SU-DHL-6 (cell line): Measurements from ENCODE around the gene ABCD1.

Experiments
- H2AFZ ChIP-seq: fragments of 200-600 bp; sonication (generic); 2 replicates; pipeline ENCODE4 v1.6.1; 2014; ENCODE audit warnings: low read depth, mild to moderate bottlenecking, moderate library complexity, mixed read lengths, antibody characterized with exemption, low read length; ENCODE audit not compliant: severe bottlenecking
- H3F3A ChIP-seq: fragments of 200-600 bp; shearing (Covaris generic); 2 replicates; pipeline ENCODE4 v1.6.0; 2016; ENCODE audit warnings: antibody characterized with exemption, mild to moderate bottlenecking; ENCODE audit not compliant: insufficient read depth
- H3K27ac ChIP-seq: fragments of 200-600 bp; sonication (generic); 2 replicates; pipeline ENCODE4 v1.5.1; 2016; ENCODE audit warnings: low read depth, mild to moderate bottlenecking, low read length, moderate library complexity, mixed read lengths
- H3K27me3 ChIP-seq: fragments of 200-600 bp; sonication (generic), shearing (Covaris generic); 2 replicates; pipeline ENCODE4 v1.6.0; 2014; ENCODE audit warnings: mild to moderate bottlenecking, low read length
- H3K36me3 ChIP-seq: fragments of 200-600 bp; sonication (generic); 2 replicates; pipeline ENCODE4 v1.6.1; 2014; ENCODE audit warnings: mild to moderate bottlenecking, low read length, mixed read lengths
- H3K4me2 ChIP-seq: fragments of 300-600, 200-600 bp; shearing (Covaris generic), sonication (generic); 2 replicates; pipeline ENCODE4 v1.6.0; 2014; ENCODE audit warnings: low read length, low read depth, mild to moderate bottlenecking; ENCODE audit not compliant: poor library complexity, severe bottlenecking
- H3K4me3 ChIP-seq: fragments of 200-600 bp; sonication (generic); 2 replicates; pipeline ENCODE4 v1.5.1; 2014; ENCODE audit warnings: antibody characterized with exemption, low read length, mild to moderate bottlenecking, mixed read lengths; ENCODE audit not compliant: insufficient read depth, poor library complexity, severe bottlenecking
- H3K79me2 ChIP-seq: fragments of 200-600 bp; sonication (generic); 2 replicates; pipeline ENCODE4 v1.6.1; 2014; ENCODE audit warnings: mild to moderate bottlenecking, low read length, moderate library complexity; ENCODE audit not compliant: insufficient read depth
- H3K9ac ChIP-seq: fragments of 200-600 bp; sonication (generic); 2 replicates; pipeline ENCODE4 v1.7.0; 2014; ENCODE audit warnings: mild to moderate bottlenecking, low read length
- H3K9me2 ChIP-seq: fragments of 200-600 bp; sonication (generic); replicated peaks from 2 replicates; pipeline ENCODE4 v1.6.1; 2014; ENCODE audit warnings: low read length; ENCODE audit not compliant: insufficient read depth
- H3K9me3 ChIP-seq: fragments of 200-600 bp; sonication (generic); 2 replicates; pipeline ENCODE4 v1.6.1; 2014; ENCODE audit warnings: low read length, mixed read lengths; ENCODE audit not compliant: insufficient read depth
- H4K20me1 ChIP-seq: fragments of 200-600 bp; sonication (generic); 2 replicates; pipeline ENCODE4 v1.6.1; 2014; ENCODE audit warnings: low read depth, mild to moderate bottlenecking, antibody characterized with exemption, low read length, moderate library complexity, mixed read lengths
- EZH2phosphoT487 ChIP-seq: fragments of 200-600 bp; sonication (generic), shearing (Covaris generic); conservative IDR thresholded peaks from 2 replicates; pipeline ENCODE4 v1.6.1; 2018; ENCODE audit warnings: mild to moderate bottlenecking, antibody characterized with exemption, low read length, moderate library complexity, mixed read lengths
- TF ChIP-seq, protein P1 (sequence below): fragments of 200-600 bp; sonication (generic); IDR thresholded peaks from one replicate; pipeline ENCODE4 v1.5.1; 2017; ENCODE audit warnings: antibody characterized with exemption, mild to moderate bottlenecking, low read length, moderate library complexity; ENCODE audit not compliant: insufficient read depth, poor library complexity, severe bottlenecking

Gene ABCD1

DNA sequence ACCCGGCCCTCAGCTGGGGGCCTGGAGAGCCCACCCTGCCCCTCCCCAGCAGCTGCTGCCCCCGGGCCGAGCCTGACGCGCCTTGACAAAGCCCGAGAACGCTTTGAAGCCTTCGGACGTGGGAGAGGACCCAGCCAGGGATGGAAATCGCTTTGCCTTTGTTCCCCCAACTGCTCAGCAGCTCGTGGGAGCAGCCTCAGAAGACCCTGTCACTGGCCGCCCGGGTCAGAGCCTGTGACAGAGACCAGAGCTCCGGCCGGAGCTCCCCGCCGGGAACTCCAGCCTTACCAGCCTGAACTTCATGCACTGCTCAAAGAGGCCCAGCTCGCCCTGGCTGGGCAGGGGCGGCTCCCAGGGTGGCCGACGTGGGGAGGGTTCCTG is 39.5 kb upstream of the ABCD1 start:
- Histone ChIP-seq H3F3A (no peaks in the 10 kb centered on the region), H3K9ac (no peak overlapping the region), H4K20me1 (no peaks in the 10 kb centered on the region), H2AFZ (no peak overlapping the region), H3K79me2 (no peaks in the 10 kb centered on the region), H3K9me2 (no peaks in the 10 kb centered on the region), H3K4me3 (no peak overlapping the region), H3K27me3 (no peaks in the 10 kb centered on the region), H3K27ac (no peak overlapping the region), H3K36me3 (no peaks in the 10 kb centered on the region), H3K4me2 (no peak overlapping the region), H3K9me3 (no peaks in the 10 kb centered on the region)
- TF ChIP-seq EZH2phosphoT487 = no peak
- TF ChIP-seq, protein P1, sequence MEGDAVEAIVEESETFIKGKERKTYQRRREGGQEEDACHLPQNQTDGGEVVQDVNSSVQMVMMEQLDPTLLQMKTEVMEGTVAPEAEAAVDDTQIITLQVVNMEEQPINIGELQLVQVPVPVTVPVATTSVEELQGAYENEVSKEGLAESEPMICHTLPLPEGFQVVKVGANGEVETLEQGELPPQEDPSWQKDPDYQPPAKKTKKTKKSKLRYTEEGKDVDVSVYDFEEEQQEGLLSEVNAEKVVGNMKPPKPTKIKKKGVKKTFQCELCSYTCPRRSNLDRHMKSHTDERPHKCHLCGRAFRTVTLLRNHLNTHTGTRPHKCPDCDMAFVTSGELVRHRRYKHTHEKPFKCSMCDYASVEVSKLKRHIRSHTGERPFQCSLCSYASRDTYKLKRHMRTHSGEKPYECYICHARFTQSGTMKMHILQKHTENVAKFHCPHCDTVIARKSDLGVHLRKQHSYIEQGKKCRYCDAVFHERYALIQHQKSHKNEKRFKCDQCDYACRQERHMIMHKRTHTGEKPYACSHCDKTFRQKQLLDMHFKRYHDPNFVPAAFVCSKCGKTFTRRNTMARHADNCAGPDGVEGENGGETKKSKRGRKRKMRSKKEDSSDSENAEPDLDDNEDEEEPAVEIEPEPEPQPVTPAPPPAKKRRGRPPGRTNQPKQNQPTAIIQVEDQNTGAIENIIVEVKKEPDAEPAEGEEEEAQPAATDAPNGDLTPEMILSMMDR = no peak

- no peaks in the 10 kb centered on the region for H3K9me2 ChIP-seq
- no peak overlapping the region for H3K4me2 ChIP-seq
- H3K27ac ChIP-seq = no peak overlapping the region
Observed at GRCh38 chrX:153685751-153686696, 38.6 kb upstream of the ABCD1 start.

DNA sequence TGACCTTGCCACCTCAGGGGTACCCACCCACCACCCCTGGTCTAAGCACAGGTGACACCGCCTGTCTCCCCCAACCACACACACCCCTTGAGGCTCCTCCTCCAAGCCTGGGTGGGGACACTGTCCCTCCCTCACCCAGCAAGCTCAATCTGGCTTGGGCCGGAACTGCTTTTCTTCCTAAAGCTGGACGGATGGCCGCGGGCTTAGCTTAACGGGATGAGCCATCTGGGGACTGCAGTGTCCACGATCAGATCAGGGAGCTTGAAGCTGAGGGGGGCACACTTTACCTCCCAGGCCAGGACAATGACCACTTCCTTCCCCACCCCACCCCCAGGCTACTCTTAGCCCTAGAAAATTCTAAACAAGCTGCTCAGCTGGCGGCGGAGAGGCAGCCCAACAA is 37.9 kb upstream of the ABCD1 start:
- Histone ChIP-seq H3K4me3 (no peak overlapping the region), H3K36me3 (no peaks in the 10 kb centered on the region), H3K9me2 (no peaks in the 10 kb centered on the region), H3K9me3 (no peaks in the 10 kb centered on the region), H3F3A (no peaks in the 10 kb centered on the region), H3K4me2 (no peak overlapping the region), H2AFZ (no peak overlapping the region), H3K27ac (no peak overlapping the region), H3K79me2 (no peaks in the 10 kb centered on the region), H3K9ac (no peak overlapping the region), H4K20me1 (no peaks in the 10 kb centered on the region), H3K27me3 (no peaks in the 10 kb centered on the region)
- no peak for TF ChIP-seq EZH2phosphoT487
- TF ChIP-seq, protein P1 = no peak

More at GRCh38 chrX:153685751-153686696, 38.6 kb upstream of the ABCD1 start:
- Histone ChIP-seq H3K36me3 (no peaks in the 10 kb centered on the region), H3K9ac (no peak overlapping the region), H2AFZ (no peak overlapping the region), H4K20me1 (no peaks in the 10 kb centered on the region), H3K79me2 (no peaks in the 10 kb centered on the region), H3K9me3 (no peaks in the 10 kb centered on the region), H3K4me3 (no peak overlapping the region), H3K27me3 (no peaks in the 10 kb centered on the region), H3F3A (no peaks in the 10 kb centered on the region)
- no peak for TF ChIP-seq EZH2phosphoT487
- TF ChIP-seq, protein P1 = no peak
